ENCODE results near the gene DPEP2.

DNA sequence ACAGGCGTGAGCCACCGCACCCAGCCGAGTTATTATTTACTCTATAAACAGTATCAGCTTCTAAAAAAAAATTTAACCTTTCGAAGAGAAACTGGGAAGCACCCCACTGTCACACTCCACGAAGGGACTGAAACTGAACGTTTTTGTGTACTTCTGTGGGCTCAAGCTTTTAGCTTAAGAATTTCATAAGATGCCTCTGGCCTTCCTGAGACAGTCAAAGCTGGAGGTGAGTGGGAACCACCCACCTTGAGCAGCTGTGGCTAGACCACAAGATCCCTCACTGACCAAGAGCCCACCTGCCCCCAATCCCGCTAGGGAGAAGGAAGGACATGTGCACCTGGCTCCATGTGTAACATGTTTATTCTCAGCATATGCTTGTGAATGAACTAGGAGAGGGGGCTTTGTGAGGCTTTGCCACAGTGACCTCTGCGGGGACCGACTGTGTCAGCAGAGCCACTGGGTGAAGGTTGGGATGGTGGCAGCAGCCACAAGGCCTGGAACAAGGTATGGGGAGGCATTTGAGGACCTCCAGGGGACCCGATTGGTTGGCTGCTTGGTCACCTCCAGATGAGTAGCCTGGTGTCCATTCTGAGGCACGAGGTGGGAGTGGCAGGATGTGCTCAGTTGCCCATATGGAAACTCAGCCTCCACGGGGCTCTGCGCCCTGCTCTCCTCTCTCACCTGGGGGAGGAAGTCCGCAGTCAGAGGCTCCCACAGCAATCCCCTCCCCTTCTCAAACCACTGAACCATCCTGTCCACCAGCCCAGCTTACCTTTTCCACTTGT, 23.8 kb downstream of the DPEP2 start:
- TF ChIP-seq, protein P1, sequence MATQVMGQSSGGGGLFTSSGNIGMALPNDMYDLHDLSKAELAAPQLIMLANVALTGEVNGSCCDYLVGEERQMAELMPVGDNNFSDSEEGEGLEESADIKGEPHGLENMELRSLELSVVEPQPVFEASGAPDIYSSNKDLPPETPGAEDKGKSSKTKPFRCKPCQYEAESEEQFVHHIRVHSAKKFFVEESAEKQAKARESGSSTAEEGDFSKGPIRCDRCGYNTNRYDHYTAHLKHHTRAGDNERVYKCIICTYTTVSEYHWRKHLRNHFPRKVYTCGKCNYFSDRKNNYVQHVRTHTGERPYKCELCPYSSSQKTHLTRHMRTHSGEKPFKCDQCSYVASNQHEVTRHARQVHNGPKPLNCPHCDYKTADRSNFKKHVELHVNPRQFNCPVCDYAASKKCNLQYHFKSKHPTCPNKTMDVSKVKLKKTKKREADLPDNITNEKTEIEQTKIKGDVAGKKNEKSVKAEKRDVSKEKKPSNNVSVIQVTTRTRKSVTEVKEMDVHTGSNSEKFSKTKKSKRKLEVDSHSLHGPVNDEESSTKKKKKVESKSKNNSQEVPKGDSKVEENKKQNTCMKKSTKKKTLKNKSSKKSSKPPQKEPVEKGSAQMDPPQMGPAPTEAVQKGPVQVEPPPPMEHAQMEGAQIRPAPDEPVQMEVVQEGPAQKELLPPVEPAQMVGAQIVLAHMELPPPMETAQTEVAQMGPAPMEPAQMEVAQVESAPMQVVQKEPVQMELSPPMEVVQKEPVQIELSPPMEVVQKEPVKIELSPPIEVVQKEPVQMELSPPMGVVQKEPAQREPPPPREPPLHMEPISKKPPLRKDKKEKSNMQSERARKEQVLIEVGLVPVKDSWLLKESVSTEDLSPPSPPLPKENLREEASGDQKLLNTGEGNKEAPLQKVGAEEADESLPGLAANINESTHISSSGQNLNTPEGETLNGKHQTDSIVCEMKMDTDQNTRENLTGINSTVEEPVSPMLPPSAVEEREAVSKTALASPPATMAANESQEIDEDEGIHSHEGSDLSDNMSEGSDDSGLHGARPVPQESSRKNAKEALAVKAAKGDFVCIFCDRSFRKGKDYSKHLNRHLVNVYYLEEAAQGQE (IDR thresholded peaks at IDR 0.05; ENCODE audit: insufficient read depth in 1 of 2, low read depth in 2 of 2, low read length in 2 of 2): no peak
- no peak for TF ChIP-seq POLR2AphosphoS5 (IDR thresholded peaks at IDR 0.05; ENCODE audit: low read depth, low read length)

Data from PFSK-1 (cell line).